HG03064 (cell line): ENCODE results near the gene DOC2B.
"Not testable (repeated sequence)": the region's sequence is repeated elsewhere in the genome, so short reads cannot be mapped to it uniquely, and the experiment has no call there.

Experiments used
- ATAC-seq: cut with Tn5 transposase; IDR thresholded peaks from one replicate; pipeline ENCODE4 v1.9.1; 2021; ENCODE audit warnings: low read depth; ENCODE audit not compliant: unreplicated experiment

Gene DOC2B

GRCh38 chr17:193426-193810 is 12.0 kb upstream of the DOC2B start:
- no peak for ATAC-seq

GRCh38 chr17:192666-193425 is 11.4 kb upstream of the DOC2B start:
- no peak for ATAC-seq

DNA sequence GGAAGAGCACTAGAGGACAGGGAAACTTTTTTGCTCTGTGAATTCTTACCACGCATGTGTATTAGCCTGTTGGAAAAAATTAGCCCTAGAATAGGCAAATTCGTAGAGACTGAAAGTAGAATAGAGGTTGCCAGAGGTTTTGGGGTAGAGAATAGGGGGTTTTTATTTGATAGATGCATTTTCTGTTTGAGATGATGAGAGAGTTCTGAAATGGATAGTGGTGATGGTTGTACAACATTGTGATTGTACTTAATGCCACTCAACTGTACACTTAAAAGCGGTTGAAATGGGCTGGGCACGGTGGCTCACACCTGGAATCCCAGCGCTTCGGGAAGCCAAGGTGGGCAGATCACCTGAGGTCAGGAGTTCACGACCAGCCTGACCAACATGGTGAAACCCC is 8.0 kb upstream of the DOC2B start:
- ATAC-seq = no peak

DNA sequence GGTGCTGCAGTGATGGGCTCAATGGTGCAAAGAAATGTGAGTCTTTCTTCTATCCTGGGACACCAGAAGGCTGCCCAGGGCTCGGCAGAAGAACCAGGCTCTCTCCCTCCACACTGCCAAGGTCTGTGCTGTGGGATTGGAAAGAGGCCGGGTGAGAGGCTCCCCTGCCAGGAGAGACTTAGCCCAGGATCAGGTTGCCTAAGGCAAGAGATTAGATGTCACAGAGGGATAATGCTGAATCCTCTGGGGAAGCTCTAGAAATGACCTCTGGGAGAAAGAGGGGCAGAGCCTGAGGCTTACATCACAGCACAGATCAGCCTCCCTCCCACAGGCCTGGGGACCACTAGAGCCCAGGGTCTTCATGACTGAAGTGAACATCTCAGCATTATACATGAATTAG is 5.7 kb upstream of the DOC2B start:
- ATAC-seq = no peak

DNA sequence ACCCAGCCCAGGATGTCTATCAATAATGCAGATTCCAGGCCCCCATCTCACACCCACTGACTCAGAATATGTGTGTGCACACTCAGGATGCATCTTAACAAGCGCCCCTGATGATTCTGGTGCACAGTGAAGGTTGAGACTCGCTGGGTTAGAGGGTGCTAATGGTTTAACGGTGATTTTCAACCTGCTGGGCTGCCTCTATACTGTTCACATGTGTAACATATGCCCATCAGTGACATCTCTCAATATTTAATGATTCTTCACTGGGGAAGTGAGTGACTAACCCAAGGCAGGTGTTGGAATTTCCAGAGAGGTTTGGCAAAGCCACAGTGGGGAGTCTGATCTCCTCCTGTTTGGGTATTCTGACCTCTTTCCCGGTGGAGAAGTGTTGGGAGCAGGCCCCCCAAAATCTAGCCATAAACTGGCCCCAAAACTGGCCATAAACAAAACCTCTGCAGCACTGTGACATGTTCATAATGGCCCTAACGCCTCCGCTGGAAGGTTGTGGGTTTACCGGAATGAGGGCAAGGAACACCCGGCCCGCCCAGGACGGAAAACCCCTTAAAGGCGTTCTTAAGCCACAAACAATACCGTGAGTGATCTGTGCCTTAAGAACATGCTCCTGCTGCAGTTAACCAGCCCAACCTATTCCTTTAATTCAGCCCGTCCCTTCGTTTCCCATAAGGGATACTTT is 4.1 kb upstream of the DOC2B start:
- ATAC-seq = no peak

DNA sequence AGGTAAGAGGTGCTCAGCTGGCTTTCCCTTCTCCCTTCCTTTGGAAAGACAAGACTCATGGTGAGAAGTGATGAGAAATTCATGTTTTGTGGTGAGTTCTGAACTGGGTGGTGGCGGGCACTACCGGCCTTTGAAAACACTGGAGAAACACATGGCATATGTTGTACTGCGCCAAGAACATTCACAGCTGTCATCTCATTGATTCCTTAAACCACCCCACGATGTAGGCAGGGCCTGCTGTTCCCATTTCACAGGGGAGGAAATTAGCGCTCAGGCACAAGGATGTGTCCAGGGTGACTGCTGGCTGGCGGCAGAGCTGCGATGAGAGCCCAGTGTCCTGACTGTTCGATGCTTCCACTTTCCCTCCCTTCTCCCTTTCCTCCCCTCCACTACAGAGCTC is 1.6 kb upstream of the DOC2B start:
- ATAC-seq = no peak

DNA sequence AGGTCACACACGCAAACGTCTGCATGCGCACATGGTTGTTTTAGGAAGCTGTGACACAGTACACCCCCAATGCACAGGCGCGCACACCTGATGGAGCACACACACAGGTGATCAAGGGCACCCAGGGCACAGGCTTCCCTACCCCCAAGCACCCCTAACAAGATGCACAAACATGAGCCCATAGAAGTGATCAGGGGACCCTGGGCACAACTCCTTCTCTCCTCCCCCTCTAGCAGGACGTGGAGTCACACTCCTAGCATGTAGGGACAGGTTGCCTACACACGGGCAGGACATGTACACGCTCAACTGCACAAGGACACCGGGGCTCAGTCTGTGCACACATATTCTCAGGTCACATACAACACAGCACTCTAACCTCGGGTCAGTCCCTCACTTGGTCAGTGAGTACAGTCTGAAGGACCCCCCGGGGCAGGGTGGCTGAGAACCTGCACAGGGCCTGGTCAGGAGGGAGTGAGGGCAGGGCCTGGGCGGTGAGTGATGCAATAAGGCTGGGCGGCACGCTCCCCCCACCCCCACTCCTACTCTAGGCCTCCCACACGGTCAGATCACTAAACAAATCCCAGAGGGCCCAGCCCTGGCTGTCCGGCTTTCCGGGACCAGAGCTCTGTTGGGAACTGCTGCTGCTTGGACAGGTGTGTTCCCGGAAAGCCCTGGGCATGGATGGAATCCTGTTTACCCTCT is 751 bp upstream of the DOC2B start:
- no peak for ATAC-seq

DNA sequence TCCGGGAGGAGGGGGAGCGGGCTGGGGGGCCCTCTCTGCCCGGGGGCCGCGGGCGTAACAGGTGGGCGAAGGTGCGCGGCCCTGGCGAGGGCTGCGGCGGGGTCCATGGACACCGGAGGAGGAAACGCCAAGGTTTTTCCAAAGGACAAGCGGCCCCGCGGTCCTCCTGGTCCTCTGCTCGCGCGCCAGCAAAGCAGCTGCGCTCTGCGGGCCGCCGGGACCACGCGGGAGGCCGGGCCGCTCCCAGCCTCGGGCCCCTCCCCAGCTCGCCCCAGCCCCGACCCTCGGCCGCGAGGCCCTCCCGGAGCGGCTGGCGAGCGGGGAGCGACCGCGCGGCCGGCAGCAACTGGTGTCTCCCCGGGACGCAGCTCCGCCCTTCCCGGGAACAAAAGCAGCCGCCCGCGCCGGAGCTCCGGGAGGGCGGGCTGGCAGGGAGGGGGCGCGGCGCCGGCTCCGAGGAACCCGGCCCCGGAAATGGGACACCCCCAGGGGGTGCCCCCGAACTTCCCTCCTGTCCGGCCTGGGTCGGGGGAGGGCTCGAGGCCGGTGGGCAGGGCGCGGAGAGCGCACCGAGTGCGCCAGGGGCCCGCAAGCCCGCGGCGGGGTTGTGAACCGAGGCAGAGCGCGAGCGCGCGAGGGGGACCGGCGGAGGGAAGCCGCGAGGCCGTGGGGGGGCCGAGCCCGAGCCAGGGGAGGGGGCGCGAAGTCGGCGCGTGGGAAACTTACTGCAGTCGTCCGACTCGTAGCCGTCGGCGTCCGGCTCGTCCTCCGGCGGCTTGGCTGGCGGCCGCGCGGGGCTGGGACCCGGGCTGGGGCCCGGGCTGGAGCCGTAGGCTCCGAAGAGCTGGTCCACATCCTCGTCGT is 837 bp downstream of the DOC2B start:
- no peak for ATAC-seq

GRCh38 chr17:179781-180380 is 1.6 kb downstream of the DOC2B start:
- no peak for ATAC-seq

GRCh38 chr17:179066-179432 is 2.4 kb downstream of the DOC2B start:
- ATAC-seq = no peak

DNA sequence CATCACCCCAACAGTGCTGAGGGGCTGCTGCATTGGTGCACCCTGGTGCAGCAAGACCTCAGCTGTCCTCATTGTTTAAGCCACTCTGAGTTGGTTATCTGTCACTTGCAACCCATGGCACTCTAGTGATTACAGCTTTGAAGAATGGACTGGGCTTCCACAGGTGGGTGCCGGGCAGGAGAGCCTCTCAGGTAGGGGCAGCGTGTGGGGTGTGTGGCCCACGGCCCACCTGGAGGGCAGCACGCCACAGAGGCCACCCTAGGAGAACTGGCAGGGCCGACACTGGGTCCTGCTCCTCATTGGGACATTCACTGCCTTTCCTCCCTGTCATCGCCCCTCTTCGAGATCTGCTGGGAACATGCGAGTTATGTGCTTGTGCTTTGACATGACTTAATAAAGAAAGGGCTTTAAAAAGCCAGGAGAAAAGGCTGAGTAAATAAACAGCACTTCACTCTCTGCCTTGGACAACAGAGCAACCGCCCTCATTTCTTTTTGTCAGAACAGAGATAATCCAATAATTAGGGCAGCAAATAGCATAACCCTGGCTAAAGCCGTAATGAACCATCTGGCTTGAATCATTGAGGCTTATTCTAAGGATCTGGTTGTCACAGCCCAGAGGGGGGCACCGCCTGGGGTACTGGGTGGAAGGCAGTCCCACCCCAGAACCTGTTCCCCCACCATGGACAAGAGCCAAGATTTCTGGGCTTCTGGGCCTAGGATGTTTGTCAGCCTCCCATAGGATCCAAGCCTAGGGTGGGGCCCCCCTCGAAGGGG is 3.0 kb downstream of the DOC2B start:
- no peak for ATAC-seq

DNA sequence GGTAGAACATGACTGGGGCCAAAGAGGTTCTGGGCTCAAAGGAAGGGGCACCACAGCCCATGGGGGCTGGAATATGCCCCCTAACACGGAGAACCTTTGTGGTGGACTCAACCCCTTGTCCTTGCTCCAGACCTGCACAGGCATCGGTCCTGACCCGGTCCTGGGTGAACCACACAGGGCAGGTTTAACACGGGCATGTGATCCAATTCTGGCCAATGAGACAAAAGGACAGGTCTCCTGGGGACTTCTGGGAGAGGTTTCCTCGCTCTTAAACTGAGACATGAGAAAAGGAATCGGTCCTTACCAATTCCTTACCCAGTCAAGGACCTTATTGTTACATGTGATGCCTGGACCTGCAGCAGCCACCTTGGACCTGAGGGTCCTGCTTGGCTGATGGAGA is 3.7 kb downstream of the DOC2B start:
- ATAC-seq = no peak

GRCh38 chr17:177155-177554 is 4.3 kb downstream of the DOC2B start:
- no peak for ATAC-seq

DNA sequence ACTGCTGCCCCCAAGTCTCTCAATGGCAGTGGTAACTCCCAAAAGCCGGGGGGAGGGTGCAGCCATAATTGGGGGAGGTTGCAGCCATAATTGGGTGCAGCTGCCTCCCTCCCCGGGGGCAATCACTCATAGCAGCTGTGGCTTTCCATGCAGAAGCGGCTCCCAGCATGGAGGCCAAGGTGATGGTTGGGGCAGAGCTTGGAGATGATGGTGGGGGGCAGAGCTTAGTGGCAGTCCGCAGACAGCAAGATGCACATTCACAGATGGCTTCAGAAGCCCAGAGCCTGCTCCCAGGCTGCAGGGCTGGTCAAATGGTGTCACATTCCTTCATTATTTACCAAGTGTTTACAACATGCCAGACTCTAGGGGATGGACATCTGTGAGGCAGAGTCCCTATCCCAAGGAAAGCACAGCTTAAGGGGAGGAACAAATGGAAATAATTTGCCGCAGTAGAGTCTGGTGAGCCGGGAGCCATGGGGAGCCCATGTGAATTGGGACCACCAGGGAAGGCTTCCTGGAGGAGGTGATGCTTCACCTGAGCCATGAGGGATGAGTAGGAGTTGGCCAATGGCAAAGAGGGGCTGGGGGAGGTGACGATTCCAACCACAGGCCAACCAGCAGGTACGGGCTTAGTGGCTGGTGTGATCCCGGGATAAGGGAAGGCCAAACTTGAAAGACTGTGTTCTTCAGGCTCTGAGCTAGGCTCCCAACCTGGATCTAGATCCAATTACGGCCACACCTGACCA is 8.1 kb downstream of the DOC2B start:
- ATAC-seq = no peak

- ATAC-seq = no peak
Observed at GRCh38 chr17:172401-172800, 9.0 kb downstream of the DOC2B start.

GRCh38 chr17:171871-172270 is 9.6 kb downstream of the DOC2B start:
- ATAC-seq = no peak

GRCh38 chr17:170130-170670 is 11.2 kb downstream of the DOC2B start:
- no peak for ATAC-seq

DNA sequence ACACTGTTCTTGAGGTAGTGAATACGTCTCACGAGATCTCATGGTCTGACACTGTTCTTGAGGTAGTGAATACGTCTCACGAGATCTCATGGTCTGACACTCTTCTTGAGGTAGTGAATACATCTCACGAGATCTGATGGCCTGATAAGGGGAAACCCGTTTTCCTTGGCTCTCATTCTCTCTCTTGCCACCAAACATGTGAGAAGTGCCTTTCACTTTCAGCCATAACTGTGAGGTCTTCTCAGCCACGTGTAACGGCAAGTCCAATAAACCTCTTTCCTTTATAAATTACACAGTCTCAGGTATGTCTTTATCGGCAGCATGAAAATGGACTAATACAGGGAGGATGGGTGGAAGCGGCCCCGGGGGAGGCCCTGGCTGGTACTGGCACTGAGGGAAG is 12.8 kb downstream of the DOC2B start:
- not testable (repeated sequence) for ATAC-seq

DNA sequence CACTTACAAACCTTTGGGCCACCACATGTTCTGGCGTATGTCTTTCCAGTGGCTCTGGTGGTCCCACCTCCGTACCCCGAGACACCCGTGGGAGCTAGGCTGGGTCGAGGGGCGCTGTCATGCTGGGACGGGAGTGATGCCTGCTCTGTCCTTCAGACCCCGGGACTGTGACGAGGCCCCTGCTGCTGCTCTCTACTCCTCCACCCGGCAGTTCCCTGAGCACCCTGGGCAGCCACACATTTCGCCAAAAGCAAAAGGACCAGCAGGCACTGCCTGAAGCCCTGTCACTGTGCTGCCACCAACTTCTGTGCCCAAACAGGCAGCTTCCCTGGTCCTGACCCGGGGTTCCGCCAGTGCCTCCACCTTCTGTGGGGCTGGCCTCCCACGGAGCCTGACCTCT is 15.5 kb downstream of the DOC2B start:
- no peak for ATAC-seq
